Hematopoietic multipotent progenitor cell treated with erythropoietin and hydrocortisone succinate and interleukin-3 and kit ligand, for 15 days (in vitro differentiated cells): ENCODE measurements around the gene SERHL2.
"Not testable (repeated sequence)": the region's sequence is repeated elsewhere in the genome, so short reads cannot be mapped to it uniquely, and the experiment has no call there.

Experiments
- DNase-seq: peaks from one replicate; pipeline ENCODE4 v3.0.0-alpha.2; 2015; ENCODE audit warnings: low spot score

SERHL2 gene

DNA sequence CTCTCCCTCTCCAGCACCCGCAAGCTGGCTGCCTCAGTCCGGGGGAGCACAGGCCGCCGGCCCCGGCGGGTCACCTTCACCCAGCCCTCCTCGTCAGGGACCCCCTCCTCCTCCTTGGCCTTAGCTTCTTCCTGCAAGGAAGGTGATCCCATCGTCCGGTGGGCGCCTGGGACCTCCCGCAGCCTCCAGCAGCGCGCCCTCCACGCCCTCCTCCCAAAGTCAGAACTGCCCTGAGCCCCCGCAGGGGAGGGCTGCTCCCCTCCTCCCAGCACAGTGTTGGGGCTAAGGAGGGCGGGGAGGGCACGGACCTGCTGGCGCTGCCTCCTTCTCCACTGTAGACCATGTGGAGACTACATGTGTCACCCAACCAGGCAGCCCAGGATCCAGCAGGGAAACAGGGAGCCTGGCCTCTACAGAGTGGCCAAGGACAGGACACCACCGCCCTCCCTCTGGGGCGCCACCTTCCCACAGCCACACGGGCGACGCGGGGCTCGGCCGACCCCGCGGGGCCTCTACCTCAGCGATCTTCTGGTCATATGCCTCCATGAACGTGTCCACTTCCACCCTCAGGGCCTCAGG is 22.3 kb downstream of the SERHL2 start:
- DNase-seq = not testable (repeated sequence)

DNA sequence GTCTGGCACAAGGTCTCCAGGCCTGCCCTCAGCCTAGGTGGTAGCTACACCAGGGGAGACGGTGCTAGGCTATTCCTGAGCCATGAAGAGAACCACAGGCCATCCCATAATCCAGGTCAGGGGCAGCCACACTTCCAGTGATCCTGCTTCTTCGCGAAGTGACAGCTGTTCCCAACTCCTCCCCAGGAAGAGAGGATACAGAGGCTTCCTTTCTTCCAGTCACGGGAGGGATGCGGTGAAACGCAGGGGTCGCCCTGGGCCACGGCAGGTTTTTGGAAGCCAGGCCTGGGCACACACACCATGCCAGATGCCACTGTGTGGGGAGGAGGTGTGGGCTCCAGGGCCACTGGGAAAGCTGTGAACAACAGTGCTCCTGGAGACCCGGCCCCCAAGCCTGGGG is 23.4 kb downstream of the SERHL2 start:
- not testable (repeated sequence) for DNase-seq

DNA sequence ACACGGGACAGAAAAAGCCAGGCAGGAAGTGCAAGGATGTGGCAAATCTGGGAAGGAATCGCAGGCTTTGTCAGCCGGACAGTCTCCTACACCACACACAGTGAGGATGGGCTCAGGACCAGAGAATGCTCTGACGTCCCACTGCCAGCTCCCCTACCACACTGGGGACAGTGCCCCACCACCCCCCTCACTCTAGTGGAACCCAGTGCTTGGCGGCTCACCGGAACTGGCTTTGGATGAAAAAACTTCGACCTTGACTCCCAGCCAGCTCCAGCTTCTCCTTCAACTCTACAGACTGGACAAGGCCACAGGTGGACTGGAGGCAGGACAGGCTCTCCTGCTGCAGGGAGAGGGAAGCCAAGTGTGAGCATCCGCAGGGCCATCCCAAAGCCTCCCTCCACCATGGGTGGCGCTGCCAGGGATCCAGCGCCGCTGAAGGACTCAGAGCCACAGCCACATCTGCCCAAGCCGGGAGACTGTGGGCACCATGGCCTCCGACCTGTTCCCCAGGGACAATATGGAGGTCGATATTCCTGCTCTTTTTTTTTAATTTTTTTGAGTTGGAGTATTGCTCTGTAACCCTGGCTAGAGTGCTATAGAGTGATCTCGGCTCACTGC is 24.0 kb downstream of the SERHL2 start:
- DNase-seq = no peak

DNA sequence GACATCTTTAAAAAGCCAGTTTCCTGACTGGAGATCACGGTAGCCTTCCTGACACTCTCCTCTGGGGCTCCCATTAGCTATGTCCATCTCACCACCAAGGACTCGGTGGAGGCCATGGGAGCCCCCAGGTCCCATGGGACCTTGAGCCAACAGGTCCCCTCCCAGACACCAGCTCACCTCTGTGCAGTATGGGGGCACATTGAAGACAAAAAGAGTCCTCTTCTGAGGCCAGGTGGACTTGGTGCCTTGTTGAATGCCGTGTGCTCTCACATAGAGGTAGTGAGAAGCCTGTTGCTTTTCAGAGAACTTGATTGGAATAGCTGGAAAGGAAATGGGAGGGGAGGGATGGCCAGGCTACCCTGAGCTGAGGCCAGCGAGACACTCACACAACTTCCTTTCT is 26.3 kb downstream of the SERHL2 start:
- DNase-seq = not testable (repeated sequence)

DNA sequence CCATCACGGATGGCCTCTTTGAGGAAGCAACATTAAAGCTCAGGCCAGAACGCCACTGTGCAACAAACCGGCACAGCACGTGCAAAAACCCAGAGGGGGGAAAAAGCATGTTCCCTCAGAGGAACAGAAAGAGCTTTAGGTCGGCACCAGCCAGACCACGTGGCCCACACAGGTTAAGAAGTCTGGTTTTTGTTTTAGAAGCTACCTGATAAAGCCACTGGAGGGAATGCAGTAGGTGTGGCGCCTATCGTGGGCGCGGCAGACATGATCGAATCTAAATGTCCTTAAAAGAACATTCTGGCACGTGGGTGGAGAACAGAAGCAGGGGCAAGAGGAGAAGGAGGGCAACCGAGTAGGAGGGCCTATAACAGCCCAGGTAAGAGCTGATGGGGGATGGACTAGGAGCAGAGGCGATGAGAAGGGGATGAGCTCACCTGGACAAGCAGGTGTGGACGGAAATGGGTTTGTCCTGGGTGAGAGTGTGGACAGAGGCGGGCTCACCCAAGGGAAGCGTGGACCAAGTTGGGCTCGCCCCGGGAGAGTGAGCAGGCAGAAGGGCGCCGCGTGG is 27.5 kb downstream of the SERHL2 start:
- DNase-seq = not testable (repeated sequence)

DNA sequence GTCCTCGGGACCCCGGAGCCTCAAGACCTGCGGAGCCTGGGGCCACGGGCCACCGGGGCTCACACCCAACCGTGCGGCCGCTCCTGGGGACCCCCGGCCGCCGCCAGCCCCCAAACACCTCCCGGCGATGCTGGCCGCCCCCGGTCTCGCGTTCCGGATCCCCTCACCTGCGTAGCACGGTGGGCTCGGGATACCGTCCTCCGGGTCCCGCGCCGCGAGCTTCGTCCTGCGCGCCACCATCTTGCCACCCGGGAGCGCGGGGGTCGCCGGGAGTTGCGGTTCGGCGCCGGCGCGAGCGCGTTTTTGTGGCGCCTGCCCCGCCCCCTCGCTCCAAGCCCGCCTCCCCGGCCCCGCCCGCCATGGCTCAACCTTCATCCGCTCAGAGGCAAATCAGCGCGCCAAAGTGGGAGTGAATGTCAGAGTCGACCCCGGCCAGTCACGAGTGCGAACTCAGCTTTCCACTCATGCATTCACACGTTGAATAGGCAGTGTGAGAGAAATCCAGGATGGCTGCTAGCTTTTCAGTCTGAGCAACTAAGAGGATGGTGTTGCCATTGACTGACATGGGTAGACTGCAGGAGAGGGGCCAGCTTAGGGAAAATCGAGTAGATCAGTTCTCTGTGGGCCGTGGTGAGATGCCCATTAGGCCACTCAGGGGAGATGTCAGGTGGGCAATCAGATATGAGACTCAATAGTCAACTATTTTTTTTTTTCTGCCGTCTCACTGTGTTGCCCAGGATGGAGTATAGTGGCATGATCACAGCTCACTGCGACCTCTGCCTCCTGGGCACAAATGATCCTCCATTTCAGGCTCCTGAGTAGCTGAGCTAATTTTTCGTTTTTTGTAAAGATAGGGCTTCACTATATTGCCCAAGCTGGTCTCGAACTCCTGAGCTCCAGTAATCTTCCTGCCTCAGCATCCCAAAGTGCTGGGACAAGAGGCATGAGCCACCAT is 28.3 kb downstream of the SERHL2 start:
- peak; percentile 73 for DNase-seq

DNA sequence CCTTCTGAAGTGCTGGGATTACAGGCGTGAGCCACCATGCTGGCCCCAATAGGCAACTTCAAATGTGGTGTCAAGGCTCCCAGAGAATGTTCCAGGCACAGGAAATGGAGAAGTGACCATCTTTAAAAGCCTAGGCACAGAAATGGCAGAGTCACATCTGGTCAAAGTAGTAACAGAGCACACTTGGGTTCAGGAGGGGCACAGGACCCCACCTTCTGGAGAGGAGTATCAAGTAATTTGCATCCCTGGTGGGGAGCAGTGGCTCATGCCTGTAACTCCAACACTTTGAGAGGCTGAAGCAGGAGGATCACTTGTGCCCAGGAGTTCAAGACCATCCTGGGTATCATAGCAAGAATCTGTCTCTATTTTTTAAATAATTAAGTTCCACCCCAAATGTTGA is 29.2 kb downstream of the SERHL2 start:
- DNase-seq = no peak

DNA sequence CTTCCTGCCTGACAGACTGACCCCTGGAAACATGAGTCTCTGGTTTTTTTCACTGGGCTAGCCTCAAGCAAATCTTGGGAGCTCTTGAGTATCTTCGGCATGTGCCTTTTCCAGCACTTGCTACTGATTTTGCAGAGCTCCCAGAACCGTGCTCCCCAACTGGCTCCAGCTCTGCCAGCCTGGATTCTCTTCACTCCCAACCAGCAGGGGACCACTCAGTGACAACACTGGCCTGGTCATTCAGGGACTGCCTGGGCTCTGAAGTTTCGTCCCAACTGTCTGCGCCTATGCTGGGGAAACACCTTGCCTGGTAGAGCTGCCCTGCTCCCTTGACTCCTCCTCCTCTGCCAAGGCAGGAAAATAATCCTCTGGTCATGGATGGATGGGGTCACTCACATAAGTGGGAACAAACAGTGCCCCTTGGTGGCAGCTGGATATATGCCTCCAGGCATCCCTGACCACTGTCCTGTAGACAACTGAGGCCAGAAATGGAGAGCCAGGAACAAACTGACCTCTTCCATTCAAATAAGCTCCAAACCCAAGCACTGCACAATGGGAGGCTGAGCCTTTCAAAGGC is 30.7 kb downstream of the SERHL2 start:
- no peak for DNase-seq

DNA sequence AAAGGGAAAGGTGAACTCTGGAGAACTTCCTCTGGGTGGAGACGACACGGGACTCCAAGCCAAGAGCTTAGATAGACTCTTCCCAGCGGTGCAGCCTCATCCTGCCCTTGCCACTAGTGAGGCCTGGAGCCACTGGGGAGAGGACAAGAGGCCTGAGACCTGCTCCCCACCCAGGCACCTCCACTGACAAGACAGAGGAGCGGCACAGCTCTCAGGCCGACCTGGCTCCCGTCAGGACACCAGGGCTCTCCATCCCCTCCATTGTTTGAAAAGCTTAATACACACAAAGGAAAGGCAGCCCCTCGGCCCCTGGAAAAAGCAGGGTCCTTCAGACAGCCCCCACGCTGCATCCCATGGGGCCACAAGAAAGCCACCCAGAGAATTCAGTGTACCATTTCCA is 31.3 kb downstream of the SERHL2 start:
- DNase-seq = no peak

DNA sequence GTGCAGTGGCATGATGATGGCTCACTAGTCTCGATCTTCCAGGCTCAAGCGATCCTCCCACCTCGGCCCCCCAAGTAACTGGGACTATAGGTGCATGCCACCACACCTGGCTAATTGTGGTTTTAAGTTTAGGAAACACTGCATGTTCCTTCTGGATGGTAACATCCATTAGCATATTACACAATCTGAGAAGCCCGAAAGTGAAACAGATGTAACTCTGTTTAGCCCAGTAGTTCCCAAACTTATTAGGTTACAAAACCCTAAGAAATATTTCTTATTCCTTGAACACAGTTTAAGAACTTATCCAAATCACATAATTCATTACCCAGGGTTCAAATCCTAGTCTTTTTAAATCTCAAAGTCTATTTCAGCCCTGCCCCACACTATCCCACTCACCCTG is 32.6 kb downstream of the SERHL2 start:
- no peak for DNase-seq

DNA sequence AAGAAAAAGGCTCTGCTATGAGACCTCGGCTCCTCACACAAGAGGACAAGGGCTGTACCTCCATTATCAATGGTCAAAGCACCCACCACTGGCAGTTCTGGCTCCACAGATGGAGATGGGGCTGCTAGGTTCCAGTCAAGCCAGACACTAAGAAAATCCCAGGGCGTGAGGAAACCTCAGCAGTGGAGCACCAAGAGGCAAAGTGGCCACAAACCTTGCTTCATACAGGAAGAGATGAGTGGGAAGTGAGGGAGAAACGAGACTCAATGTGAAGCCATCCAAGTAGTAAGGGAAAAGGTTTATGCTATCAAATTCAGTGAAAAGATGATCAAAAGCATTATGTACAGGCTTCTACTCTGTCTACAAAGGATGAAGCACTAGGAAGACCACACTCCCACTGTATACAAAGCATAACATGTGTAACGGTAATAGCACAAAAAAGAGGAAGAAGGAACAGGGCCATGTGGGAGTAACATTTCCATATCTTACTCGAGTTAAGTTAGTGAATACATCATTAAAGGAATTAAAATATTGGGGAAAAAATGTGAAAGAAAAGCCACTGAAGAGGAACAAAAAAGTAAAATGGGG is 33.9 kb downstream of the SERHL2 start:
- DNase-seq = no peak

DNA sequence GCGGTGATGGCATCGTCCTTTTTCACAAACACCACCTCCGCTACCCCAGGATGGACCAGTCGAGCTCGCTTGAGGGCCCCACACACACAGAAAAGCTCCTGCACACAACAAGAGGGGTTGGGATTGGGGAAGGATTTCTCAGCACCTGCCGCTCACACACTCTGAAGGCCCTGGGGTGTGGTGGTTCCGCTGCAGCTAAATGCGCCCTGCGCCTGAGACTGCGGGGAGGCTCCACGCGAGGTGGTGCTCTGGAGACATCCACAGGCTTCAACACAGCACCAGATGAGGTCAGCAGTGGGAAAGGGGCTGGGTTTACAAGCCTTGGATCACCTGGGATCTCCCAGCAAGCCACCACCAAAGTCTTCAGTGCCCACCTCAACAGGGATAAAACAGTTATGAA is 38.2 kb downstream of the SERHL2 start:
- DNase-seq = no peak

DNA sequence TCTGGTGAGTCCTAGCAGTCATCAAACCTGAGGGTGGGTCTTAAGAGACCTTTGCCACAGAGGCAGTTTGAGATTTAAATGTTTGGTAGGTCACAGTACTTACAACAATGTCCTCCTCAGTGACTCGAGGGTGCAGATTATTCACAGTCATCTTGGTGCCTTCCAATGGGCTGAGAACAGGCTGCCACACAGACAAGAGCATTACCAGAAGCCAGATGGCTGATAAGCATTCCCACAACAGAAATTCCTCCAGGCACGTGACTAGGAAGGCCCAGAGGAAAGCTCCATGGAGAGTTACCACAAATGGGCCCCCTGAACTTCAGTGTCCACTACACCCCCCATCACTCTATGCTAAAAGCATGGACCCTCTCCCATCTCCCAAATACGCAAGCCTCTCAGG is 41.7 kb downstream of the SERHL2 start:
- DNase-seq = no peak

DNA sequence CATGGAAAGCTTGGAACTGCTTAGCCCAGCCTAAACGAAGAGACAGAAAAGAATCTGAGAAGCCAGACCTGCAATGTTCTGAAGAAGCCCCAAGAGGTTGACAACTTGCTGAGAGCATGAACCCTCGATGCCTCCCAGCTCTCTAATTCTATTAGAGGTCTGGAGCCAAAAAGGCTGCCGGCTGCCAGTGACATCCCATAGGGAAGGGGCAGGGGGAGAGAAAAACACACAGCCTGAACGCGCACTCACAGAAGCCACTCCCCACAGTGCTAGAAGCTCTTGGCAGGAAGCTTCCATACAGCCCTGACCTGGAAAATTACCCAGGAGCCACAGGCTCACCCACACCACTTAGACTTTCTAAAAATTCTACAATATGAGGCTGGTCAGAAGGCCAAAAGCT is 42.6 kb downstream of the SERHL2 start:
- no peak for DNase-seq

DNA sequence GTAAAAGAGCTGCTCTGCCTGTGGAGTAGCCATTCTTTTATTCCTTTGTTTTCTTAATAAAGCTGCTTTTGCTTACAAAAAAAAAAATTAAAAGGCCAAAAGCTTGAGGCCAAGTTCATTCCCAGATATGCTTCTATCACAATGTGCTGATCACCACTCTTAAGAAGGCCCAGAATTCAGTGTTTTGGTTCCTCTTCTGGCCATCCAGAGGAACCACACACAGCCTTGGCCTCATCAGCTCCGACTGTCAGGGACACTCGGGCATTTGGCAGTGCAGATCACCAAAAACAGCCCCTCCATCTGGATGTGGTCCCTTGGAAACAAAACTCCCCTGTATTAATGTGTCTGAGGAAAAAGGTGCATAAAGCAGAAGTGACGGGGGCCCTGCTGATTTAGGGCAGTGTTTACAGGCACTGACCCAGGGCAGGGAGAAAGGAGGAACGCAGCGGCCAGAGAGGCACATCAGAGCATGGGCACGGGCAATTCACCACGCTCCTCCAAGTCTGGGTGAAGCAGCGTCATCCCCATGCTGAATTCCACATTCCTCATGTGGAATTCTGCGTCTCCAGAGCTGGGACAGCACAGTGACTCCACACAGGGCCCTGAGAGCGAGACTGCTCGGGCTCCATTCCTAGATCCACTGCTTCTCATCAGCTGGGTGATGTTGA is 43.2 kb downstream of the SERHL2 start:
- DNase-seq = no peak

DNA sequence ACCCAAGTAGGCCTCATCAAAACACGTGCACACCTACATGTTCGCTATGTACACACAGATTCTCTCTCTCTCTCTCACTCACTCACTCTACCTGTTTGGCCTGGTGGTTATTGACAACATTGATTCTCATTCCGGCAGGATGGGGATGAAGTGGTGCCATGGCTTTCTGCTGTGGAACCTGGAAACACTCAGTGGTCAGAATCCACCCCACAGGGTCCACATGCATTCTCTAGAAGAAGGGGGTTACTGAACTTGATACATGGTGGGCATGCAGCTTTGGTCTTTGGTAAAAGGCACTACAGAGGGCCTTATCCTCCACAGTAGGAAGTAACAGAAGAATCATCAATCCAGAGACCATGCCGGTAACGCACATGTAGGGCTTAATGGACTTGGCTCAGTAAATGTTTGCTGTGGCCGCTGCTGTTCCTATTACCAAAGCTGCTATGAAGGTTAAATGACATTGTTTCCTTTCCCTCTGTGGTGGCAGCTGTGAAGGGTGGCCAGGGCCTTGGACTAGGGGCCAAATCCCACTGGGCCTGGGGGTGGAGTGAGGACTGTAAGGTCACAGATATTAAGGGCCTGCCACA is 48.2 kb downstream of the SERHL2 start:
- no peak for DNase-seq

DNA sequence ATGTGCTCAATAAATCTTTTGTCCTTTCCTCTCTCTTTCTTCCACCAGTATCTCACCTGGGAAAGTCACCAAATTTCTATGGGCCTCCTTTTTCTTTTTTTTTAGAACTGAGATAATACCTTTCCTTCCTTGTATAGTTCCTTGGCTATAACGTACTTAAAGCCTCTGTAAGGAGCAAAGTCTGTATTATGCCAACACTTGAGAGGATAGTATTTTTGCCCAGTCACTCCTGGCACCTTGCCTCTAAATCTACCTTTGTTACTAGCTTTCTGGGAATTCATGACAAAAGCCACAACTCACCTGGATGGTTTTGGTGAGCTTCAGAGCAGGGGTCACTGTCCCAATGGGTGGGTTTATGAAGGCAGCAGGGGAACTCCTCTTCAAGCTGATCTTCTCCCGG is 48.7 kb downstream of the SERHL2 start:
- no peak for DNase-seq

DNA sequence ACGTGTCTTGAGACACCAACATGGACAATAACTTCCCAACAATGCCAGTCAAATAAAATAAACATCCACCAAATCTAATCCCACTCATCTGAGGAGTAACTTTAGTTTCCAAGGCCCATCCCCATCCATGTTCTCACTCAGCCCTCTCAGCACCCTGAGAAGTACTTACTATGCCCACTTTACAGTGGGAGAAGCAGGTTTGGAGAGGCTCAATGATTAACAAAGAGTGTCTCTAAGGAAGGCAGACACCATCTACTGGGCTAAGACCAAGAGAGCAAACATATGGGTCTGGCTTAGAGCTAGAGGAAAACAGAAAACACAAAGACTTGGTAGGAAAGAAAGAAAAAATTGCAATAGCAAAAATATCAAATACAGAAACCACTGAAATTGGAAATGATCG is 49.7 kb downstream of the SERHL2 start:
- no peak for DNase-seq

DNA sequence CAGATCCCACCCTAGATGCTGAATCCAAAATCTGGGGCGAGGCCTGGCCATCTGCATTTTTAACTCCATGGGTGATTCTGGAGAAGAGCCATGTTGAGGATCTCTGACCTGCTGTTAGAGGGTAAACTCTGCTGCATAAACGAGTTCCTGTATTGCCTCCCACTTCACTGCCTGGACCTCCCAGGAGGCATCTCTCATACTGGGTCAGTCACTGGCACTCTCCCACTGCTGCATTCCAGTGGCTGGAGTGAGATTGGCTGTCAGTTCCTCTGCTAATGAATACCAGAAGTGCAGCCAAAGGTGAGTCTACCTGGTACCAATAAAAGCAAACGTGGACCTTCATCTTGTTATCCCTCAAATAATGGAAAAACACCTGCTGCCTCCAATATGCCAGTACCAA is 50.6 kb downstream of the SERHL2 start:
- DNase-seq = no peak

DNA sequence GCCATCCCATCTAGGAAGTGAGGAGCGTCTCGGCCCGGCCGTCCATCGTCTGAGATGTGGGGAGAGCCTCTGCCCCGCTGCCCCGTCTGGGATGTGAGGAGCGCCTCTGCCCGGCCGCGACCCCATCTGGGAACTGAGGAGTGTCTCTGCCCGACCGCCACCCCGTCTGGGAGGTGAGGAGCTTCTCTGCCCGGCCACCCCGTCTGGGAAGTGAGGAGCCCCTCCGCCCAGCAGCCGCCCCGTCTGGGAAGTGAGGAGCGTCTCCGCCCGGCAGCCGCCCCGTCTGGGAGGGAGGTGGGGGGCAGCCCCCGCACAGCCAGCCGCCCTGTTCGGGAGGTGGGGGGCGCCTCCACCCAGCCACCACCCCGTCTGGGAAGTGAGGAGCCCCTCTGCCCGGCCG is 53.9 kb downstream of the SERHL2 start:
- DNase-seq = not testable (repeated sequence)

DNA sequence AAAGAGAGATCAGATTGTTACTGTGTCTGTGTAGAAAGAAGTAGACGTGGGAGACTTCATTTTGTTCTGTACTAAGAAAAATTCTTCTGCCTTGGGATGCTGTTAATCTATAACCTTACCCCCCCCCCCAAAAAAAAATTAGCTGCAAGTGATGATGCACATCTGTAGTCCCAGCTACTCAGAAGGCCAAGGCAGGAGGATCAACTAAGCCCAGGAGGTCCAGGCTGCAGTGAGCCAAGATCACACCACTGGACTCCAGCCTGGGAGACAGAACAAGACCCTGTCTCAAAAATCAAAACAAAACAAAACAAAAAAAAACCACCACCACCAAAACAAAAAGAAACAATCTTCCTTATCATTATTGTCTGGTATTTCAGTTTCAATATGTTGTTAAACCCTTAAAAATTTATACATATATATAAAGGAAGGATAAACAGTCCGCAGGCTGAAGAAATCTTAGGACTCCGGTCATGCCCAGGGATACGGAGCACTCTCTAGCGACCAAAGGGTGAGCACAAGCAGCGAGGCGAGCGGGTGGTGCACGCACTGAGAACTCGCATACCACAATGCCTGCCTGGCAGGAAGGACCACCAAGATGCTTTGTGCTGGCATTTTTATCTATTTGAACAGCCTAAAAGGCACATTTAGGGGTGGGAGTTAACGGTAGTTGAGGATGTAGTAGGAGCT is 54.5 kb downstream of the SERHL2 start:
- DNase-seq = no peak
